Measurements from ENCODE around the gene DGKD. TPM values are rescaled to one million over a fixed set of nuclear protein-coding genes. Genes with fewer than 3 reads are reported as not detected.

Gene DGKD
- total RNA-seq, 3 donors from 2014 or later, result 17.1 to 41.3 (median 37.3) TPM

- Histone ChIP-seq H3K27ac (no peak overlapping the region), H3K4me1 (no peaks in the 10 kb centered on the region), H3K4me3 (no peak overlapping the region), H3K36me3 (no peaks in the 10 kb centered on the region), H3K27me3 (no peaks in the 10 kb centered on the region), H3K9me3 (no peaks in the 10 kb centered on the region)
- peak in 1 of 2 donors; percentile 14 for DNase-seq (ENCODE audit: low spot score in 2 of 2)
- intact Hi-C loops (cut with DNase I; ENCODE audit: low total_unique reads), result no loop called here
- TF ChIP-seq POLR2A (IDR thresholded peaks at IDR 0.05), result no peak
- no peak for TF ChIP-seq CTCF (IDR thresholded peaks at IDR 0.05)
- TF ChIP-seq POLR2AphosphoS5 (IDR thresholded peaks at IDR 0.05), result no peak
Observed at GRCh38 chr2:233338046-233338445, 16.2 kb upstream of the DGKD start.

DNA sequence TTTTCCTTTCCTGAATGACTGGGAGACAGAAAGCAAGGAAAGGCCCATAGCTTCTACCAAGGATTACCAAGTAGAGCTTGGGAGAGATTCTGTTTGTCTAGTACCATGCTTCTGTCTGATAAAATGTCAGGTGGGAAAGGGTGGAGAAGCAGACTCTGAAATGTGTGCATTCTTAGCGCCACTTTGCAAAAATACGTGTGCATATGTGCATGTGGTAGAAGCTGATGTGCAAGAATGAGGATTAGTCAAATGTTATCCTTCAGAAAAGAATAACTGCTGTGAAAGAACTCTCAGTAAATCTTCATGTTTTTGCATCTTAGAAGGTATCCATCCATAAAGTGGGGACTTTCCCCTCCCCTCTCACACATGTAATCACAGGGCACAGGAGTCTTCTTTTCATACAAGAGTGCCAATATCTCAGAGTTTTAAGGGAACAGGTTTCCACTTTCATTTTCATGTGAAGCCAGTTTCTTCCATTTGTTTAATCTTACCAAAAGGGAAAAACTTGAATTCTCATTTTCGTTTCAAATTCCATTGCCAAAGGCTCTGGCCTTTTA is 15.4 kb upstream of the DGKD start:
- no peaks in the 10 kb centered on the region for H3K9me3 ChIP-seq
- H3K36me3 ChIP-seq, result no peaks in the 10 kb centered on the region
- no peaks in the 10 kb centered on the region for H3K27me3 ChIP-seq
- H3K27ac ChIP-seq, result no peak overlapping the region
- no peak for DNase-seq (ENCODE audit: low spot score in 2 of 2)
- TF ChIP-seq CTCF (IDR thresholded peaks at IDR 0.05) (no peak), POLR2AphosphoS5 (IDR thresholded peaks at IDR 0.05) (no peak), POLR2A (IDR thresholded peaks at IDR 0.05) (no peak)
- intact Hi-C loops (cut with DNase I; ENCODE audit: low total_unique reads), result no loop called here
- H3K4me3 ChIP-seq, result no peak overlapping the region
- H3K4me1 ChIP-seq, result no peaks in the 10 kb centered on the region

DNA sequence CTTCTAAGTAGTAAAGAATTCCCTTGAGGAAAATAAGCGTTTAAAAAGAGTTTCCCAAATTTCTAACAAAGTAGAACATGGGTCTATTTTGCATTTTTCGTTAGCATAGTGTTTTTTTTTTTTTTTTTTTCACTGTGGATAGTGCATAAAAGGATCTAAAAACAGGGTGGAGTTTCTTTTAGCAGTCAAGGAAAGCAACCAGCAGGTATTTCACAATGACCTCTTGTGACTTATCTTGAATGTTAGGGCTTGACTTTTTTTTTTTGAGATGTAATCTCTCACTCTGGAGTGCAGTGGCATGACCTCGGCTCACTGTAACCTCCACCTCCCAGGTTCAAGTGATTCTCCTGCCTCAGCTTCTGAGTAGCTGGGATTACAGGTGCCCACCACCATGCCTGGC is 14.9 kb upstream of the DGKD start:
- TF ChIP-seq POLR2AphosphoS5 (IDR thresholded peaks at IDR 0.05) (no peak), POLR2A (IDR thresholded peaks at IDR 0.05) (no peak), CTCF (IDR thresholded peaks at IDR 0.05) (no peak)
- no peaks in the 10 kb centered on the region for H3K27me3 ChIP-seq
- H3K4me1 ChIP-seq, result no peaks in the 10 kb centered on the region
- no peak overlapping the region for H3K27ac ChIP-seq
- intact Hi-C loops (cut with DNase I; ENCODE audit: low total_unique reads), result no loop called here
- no peak for DNase-seq (ENCODE audit: low spot score in 2 of 2)
- no peaks in the 10 kb centered on the region for H3K9me3 ChIP-seq
- no peak overlapping the region for H3K4me3 ChIP-seq
- H3K36me3 ChIP-seq, result no peaks in the 10 kb centered on the region

GRCh38 chr2:233341296-233341695 is 13.0 kb upstream of the DGKD start:
- Histone ChIP-seq H3K27ac (no peak overlapping the region), H3K27me3 (no peaks in the 10 kb centered on the region), H3K9me3 (no peaks in the 10 kb centered on the region), H3K36me3 (no peaks in the 10 kb centered on the region), H3K4me3 (no peak overlapping the region), H3K4me1 (no peaks in the 10 kb centered on the region)
- intact Hi-C loops (cut with DNase I; ENCODE audit: low total_unique reads), result no loop called here
- no peak for DNase-seq (ENCODE audit: low spot score in 2 of 2)
- TF ChIP-seq CTCF (IDR thresholded peaks at IDR 0.05), result no peak
- TF ChIP-seq POLR2AphosphoS5 (IDR thresholded peaks at IDR 0.05), result no peak
- no peak for TF ChIP-seq POLR2A (IDR thresholded peaks at IDR 0.05)

DNA sequence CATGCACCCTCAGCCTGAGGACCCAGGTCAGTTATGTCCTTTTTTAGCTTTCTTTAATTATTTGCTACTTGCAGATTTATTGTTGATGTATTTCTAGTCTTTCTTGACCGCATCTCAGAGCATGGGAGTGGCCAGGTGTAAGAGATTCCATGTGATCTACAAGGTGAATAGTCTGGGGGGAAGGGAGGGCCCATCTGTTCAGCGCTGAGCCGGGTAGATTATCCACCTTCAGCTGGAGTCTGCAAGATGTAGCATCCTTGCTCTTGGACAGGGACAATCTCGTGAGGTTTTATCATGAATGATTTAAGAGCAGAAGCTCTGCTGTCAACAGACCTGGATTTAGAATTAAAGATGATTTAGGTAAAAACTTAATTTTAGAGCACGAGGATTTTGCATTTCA is 12.0 kb upstream of the DGKD start:
- DNase-seq (ENCODE audit: low spot score in 2 of 2), result peak in 1 of 2 donors; percentile 9
- TF ChIP-seq CTCF (IDR thresholded peaks at IDR 0.05) (no peak), POLR2A (IDR thresholded peaks at IDR 0.05) (no peak), POLR2AphosphoS5 (IDR thresholded peaks at IDR 0.05) (no peak)
- H3K27ac ChIP-seq, result no peak overlapping the region

More for the DNA sequence above, 12.0 kb upstream of the DGKD start:
- H3K4me1 ChIP-seq, result no peaks in the 10 kb centered on the region
- H3K36me3 ChIP-seq, result no peaks in the 10 kb centered on the region
- no peaks in the 10 kb centered on the region for H3K27me3 ChIP-seq
- no peaks in the 10 kb centered on the region for H3K9me3 ChIP-seq
- intact Hi-C loops (cut with DNase I; ENCODE audit: low total_unique reads), result no loop called here
- H3K4me3 ChIP-seq, result no peak overlapping the region
